ENCODE measurements around the gene CDH5. TPM values are rescaled to one million over a fixed set of nuclear protein-coding genes. Genes with fewer than 3 reads are reported as not detected.

CDH5 gene
- total RNA-seq, 4 donors from 2014 or later = 10.2 to 28.3 (median 14.0) TPM

Other genes starting within 250 kb of the CDH5 start
- gene BEAN1, start 60.6 kb downstream of the CDH5 start, total RNA-seq = 1 to 10 TPM in 2 of 4 donors, under 1 TPM in 1, not detected in 1; 0.72 to 3.9 (median 2.9) TPM
- gene TK2, start 183.4 kb downstream of the CDH5 start, total RNA-seq = 10 to 100 TPM; 15.3 to 28.3 (median 22.6) TPM
- 10 to 100 TPM; 10.2 to 24.8 (median 17.5) TPM for gene CKLF, start 185.9 kb downstream of the CDH5 start, total RNA-seq
- gene CMTM1, start 199.7 kb downstream of the CDH5 start, total RNA-seq = 1 to 10 TPM in 2 of 4 donors, under 1 TPM in 1, not detected in 1; 0.39 to 2.1 (median 1.9) TPM
- gene CMTM2, start 212.8 kb downstream of the CDH5 start, total RNA-seq = under 1 TPM in 1 of 4 donors, not detected in 3; 0.26 TPM
- gene CMTM3, start 238.0 kb downstream of the CDH5 start, total RNA-seq = 10 to 100 TPM in 2 of 4 donors, 1 to 10 TPM in 2; 7.9 to 15.9 (median 10.0) TPM